H1 (cell line): Measurements from ENCODE around the gene RNF220. TPM values are rescaled to one million over a fixed set of nuclear protein-coding genes. Genes with fewer than 3 reads are reported as not detected.

Experiments used
- ASH2L ChIP-seq: fragments of 200-600, 300-600 bp; sonication (generic); IDR thresholded peaks from one replicate; pipeline ENCODE4 v1.7.1; 2017; ENCODE audit warnings: low read length
- BRCA1 ChIP-seq: IDR thresholded peaks from 2 replicates; pipeline ENCODE4 v1.6.1; 2012; ENCODE audit warnings: low read depth, low read length, improper control_type of control experiment
- CHD1 ChIP-seq: IDR thresholded peaks from 2 replicates; pipeline ENCODE4 v1.6.1; 2012; ENCODE audit warnings: low read depth, low read length, improper control_type of control experiment
- CHD2 ChIP-seq: IDR thresholded peaks from 2 replicates; pipeline ENCODE4 v1.6.1; 2012; ENCODE audit warnings: low read length, improper control_type of control experiment
- CTCF ChIP-seq, 3 experiments: IDR thresholded peaks; 1 replicate in 2 of 3; 2 replicates in 1 of 3; pipeline versions ENCODE4 v1.5.1 to v1.6.1; 2011; ENCODE audit warnings: low read length in 3 of 3, mild to moderate bottlenecking in 3 of 3, inconsistent platforms in 2 of 3, low read depth in 1 of 3, moderate library complexity in 1 of 3; ENCODE audit not compliant: insufficient read depth in 1 of 3; ENCODE audit errors: control extremely low read depth in 1 of 3
- EZH2 ChIP-seq: fragments of 200-600 bp; sonication (generic); IDR thresholded peaks from 2 replicates; pipeline ENCODE4 v1.7.1; 2012; ENCODE audit warnings: low read depth, mild to moderate bottlenecking, moderate library complexity, low read length, inconsistent platforms; ENCODE audit not compliant: severe bottlenecking
- KDM1A ChIP-seq: fragments of 200-600, 300-600 bp; sonication (generic); IDR thresholded peaks from 2 replicates; pipeline ENCODE4 v1.7.1; 2016; ENCODE audit warnings: mild to moderate bottlenecking, low read length, borderline replicate concordance
- PHF8 ChIP-seq: fragments of 200-600 bp; sonication (generic); conservative IDR thresholded peaks from 2 replicates; pipeline ENCODE4 v1.7.1; 2012; ENCODE audit warnings: low read depth, mild to moderate bottlenecking, inconsistent platforms, low read length, moderate library complexity
- POU5F1 ChIP-seq: IDR thresholded peaks from 2 replicates; pipeline ENCODE4 v1.6.1; 2011; ENCODE audit warnings: low read depth, mild to moderate bottlenecking, low read length, moderate library complexity
- RAD21 ChIP-seq, 2 experiments: IDR thresholded peaks in 1 of 2; conservative IDR thresholded peaks in 1 of 2; 2 replicates each; pipeline ENCODE4 v1.6.1; 2011; ENCODE audit warnings: low read depth in 2 of 2, low read length in 2 of 2, improper control_type of control experiment in 1 of 2, inconsistent platforms in 1 of 2, mild to moderate bottlenecking in 1 of 2, moderate library complexity in 1 of 2
- RFX5 ChIP-seq: IDR thresholded peaks from 2 replicates; pipeline ENCODE4 v1.6.1; 2011; ENCODE audit warnings: low read depth, low read length, improper control_type of control experiment, borderline replicate concordance
- SIRT6 ChIP-seq: IDR thresholded peaks from one replicate; pipeline ENCODE4 v1.7.1; 2012; ENCODE audit warnings: low read length, inconsistent platforms
- SP2 ChIP-seq: IDR thresholded peaks from 2 replicates; pipeline ENCODE4 v1.6.1; 2012; ENCODE audit warnings: mild to moderate bottlenecking, low read length, inconsistent platforms
- SP4 ChIP-seq: IDR thresholded peaks from 2 replicates; pipeline ENCODE4 v1.6.1; 2012; ENCODE audit warnings: low read length, inconsistent platforms
- TAF1 ChIP-seq: IDR thresholded peaks from 2 replicates; pipeline ENCODE4 v1.6.1; 2011; ENCODE audit warnings: mild to moderate bottlenecking, low read depth, low read length
- TBP ChIP-seq: IDR thresholded peaks from 2 replicates; pipeline ENCODE4 v1.6.1; 2011; ENCODE audit warnings: low read depth, low read length, improper control_type of control experiment
- TEAD4 ChIP-seq: IDR thresholded peaks from 2 replicates; pipeline ENCODE4 v1.6.1; 2012; ENCODE audit warnings: low read depth, low read length, inconsistent platforms, mixed read lengths
- YY1 ChIP-seq: IDR thresholded peaks from 2 replicates; pipeline ENCODE4 v1.6.1; 2011; ENCODE audit warnings: low read depth, mild to moderate bottlenecking, low read length
- ZNF274 ChIP-seq: IDR thresholded peaks from 2 replicates; pipeline ENCODE4 v1.7.0; 2012; ENCODE audit warnings: low read length, borderline replicate concordance; ENCODE audit errors: extremely low read depth
- polyA plus RNA-seq, 7 experiments: library from polyadenylated mRNA; depleted of rRNA in 3 of 7; stranded (reverse) in 5 of 7; unstranded in 2 of 7; fragments of >200 nt in 5 of 7; fragments of 200-250 nt in 2 of 7; gene quantifications; 1 replicate in 5 of 7; 2 replicates in 1 of 7; 4 replicates in 1 of 7; pipeline versions ENCODE4 v1.2.1 to v1.2.3, GENCODE V29; 2011 to 2013; ENCODE audit warnings: missing spikeins in 2 of 7, mixed read lengths in 2 of 7
- total RNA-seq: library from RNA; stranded (reverse); fragmentation: NEBNext Ultra II Directional; extraction: Animal tissue kit (Norgen Biotek cat#: 25700); gene quantifications from 2 replicates; pipeline ENCODE4 v1.2.1, GENCODE V29; 2021
- TF ChIP-seq, protein P1 (sequence below): IDR thresholded peaks from 2 replicates; pipeline ENCODE4 v1.6.1; 2012; ENCODE audit warnings: inconsistent platforms
- TF ChIP-seq, protein P2 (sequence below): IDR thresholded peaks from 2 replicates; pipeline ENCODE4 v1.6.1; 2011; ENCODE audit warnings: low read length, improper control_type of control experiment

The RNF220 gene
- total and polyA plus RNA-seq, 2 of the 8 experiments (the other 6 are each of a cell fraction or from before 2014, with no cell fraction given), result 123 to 160 TPM

- no peak for TF ChIP-seq CHD2
- TF ChIP-seq, protein P1, sequence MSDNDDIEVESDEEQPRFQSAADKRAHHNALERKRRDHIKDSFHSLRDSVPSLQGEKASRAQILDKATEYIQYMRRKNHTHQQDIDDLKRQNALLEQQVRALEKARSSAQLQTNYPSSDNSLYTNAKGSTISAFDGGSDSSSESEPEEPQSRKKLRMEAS, result 0 out of 2 replicates have a peak, but pooled peaks have one; percentile 12
- no peak for TF ChIP-seq RAD21 (IDR thresholded peaks at IDR 0.05 in 1 of 2, conservative IDR thresholded peaks at IDR 0.05 in 1 of 2; ENCODE audit: low read depth in 2 of 2, low read length in 2 of 2)
- no peak for TF ChIP-seq SP2
- no peak for TF ChIP-seq TBP
- no peak for TF ChIP-seq CTCF (IDR thresholded peaks at IDR 0.05; ENCODE audit: control extremely low read depth in 1 of 3, insufficient read depth in 1 of 3, low read depth in 1 of 3, low read length in 3 of 3)
- no peak for TF ChIP-seq POU5F1
- no peak for TF ChIP-seq CHD1
- TF ChIP-seq TEAD4, result no peak
- TF ChIP-seq TAF1, result no peak
- TF ChIP-seq EZH2, result no peak
- peak; percentile 52; the same call in 1 of the 2 replicates for TF ChIP-seq KDM1A
- TF ChIP-seq ZNF274, result no peak
- TF ChIP-seq BRCA1, result no peak
- peak; percentile 46 for TF ChIP-seq ASH2L
- no peak for TF ChIP-seq SIRT6
- no peak for TF ChIP-seq PHF8
- TF ChIP-seq, protein P2, sequence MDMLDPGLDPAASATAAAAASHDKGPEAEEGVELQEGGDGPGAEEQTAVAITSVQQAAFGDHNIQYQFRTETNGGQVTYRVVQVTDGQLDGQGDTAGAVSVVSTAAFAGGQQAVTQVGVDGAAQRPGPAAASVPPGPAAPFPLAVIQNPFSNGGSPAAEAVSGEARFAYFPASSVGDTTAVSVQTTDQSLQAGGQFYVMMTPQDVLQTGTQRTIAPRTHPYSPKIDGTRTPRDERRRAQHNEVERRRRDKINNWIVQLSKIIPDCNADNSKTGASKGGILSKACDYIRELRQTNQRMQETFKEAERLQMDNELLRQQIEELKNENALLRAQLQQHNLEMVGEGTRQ, result no peak
- TF ChIP-seq YY1, result no peak
- TF ChIP-seq SP4, result 0 out of 2 replicates have a peak, but pooled peaks have one; percentile 8
- TF ChIP-seq RFX5, result no peak
Observed at GRCh38 chr1:44501047-44501890, 96.2 kb downstream of the RNF220 start (continued).
